ENCODE measurements around the gene GAMT. TPM values are rescaled to one million over a fixed set of nuclear protein-coding genes. Genes with fewer than 3 reads are reported as not detected.
A peak's percentile ranks its signal among the peaks of the same experiment; 100 is the strongest.

GAMT gene
- total RNA-seq, 1 donor from 2014 or later = 29.2 TPM

DNA sequence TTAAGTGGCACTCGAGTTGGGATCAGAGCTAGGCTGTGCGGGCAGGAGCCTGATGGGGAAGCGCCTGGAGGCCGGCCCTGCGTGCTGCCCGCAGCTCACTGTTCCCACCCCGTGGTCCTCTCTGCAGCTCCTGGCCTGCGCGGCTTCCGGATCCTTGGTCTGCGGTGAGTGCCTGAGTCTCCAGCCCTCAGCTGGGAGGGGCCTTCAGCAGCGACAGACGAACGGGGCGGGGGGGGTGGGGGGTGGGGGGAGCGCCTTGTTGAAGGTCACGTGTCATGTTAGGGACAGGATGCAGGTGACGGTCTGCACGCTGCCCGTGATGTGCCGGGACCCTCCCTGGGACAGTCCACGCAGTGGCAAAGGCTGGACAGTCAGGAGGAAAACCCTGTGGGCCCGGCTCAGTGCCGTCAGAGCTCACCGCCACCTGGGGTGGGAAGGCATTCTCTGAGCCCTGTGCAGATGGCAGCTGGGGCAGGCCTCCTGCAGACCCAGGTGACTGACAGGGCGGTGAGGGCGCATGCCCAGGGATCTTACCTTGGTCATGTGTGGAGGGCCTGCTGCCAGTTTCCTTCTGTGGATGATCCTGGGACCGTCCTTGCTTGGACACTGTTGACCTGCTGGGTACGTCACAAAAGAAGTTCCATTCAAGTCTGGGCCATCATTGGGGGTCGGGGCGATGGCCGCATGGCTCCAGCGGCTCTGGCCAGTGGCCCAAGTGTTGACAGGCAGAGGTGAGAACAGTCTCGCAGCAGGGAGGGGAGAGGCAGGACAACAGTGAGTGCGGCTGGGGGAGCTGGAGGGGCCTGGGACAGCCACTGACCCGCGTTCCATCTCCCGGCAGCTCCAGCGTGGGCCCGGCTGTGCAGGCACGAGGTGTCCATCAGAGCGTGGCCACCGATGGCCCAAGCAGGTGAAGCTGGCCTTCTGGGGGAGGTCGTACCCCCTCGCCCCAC lies 13.4 kb downstream of the GAMT start:
- TF ChIP-seq, protein P1, sequence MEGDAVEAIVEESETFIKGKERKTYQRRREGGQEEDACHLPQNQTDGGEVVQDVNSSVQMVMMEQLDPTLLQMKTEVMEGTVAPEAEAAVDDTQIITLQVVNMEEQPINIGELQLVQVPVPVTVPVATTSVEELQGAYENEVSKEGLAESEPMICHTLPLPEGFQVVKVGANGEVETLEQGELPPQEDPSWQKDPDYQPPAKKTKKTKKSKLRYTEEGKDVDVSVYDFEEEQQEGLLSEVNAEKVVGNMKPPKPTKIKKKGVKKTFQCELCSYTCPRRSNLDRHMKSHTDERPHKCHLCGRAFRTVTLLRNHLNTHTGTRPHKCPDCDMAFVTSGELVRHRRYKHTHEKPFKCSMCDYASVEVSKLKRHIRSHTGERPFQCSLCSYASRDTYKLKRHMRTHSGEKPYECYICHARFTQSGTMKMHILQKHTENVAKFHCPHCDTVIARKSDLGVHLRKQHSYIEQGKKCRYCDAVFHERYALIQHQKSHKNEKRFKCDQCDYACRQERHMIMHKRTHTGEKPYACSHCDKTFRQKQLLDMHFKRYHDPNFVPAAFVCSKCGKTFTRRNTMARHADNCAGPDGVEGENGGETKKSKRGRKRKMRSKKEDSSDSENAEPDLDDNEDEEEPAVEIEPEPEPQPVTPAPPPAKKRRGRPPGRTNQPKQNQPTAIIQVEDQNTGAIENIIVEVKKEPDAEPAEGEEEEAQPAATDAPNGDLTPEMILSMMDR (conservative IDR thresholded peaks at IDR 0.05; ENCODE audit: low read depth, low read length) = no peak
- no peak overlapping the region for H3K4me3 ChIP-seq (ENCODE audit: low read depth, low read length)
- DNase-seq (ENCODE audit: low read depth) = no peak

DNA sequence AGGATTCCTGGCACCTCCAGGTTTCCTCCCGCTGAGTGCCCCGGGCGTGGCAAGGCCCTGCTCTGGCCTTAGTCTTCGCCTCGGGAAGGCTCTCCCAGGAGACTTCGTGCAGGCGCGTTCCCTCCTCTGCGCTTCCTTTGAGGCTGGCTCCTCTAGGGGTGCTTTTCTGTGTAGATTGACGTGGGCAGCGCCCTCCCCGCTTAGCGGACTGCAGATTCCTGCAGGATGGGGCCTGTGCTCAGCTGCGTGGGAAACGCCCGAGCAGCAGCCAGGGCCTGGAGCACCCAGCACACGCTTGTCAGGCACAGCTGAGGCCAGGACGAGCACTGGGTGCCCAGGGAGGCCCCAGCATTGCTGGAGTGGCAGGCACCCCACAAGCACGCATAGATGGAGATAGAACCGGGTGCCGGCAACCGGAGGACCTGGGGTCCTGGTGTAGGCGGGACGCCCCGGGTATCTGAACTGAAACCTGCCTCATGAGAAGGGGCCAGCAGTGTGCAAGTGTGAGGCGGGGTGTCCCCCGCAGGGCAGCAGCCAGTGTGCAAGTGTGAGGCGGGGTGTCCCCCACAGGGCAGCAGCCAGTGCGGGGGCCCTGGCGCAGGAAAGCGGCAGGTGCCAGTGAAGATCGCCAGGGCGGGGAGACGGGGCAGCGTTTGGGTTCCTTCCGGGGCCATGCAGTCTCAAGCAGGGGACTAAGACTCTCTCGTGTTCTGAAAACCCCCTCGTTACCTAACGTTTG lies 14.2 kb downstream of the GAMT start:
- no peak for DNase-seq (ENCODE audit: low read depth)
- TF ChIP-seq, protein P1 (conservative IDR thresholded peaks at IDR 0.05; ENCODE audit: low read depth, low read length) = no peak
- no peak overlapping the region for H3K4me3 ChIP-seq (ENCODE audit: low read depth, low read length)

DNA sequence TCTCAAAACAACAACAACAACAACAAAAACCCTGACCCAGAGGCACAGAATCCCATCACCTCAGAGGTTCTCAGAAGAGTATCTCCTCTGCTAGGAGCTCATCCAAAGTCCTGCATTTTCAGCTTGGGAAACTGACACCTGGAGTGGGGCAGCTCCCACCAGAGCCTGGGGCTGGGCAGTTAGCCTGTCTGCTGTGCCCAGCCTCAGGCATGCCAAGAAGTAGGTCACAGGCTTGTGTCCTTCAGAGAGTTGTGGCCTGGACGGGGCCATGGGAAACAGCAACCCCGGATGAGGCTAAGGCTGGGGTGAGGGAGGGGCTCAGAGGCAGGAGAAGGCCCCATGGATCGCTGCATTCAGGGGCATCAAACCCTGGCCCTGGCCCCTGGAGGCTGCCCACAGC lies 15.5 kb downstream of the GAMT start:
- no peak for DNase-seq (ENCODE audit: low read depth)
- H3K4me3 ChIP-seq (ENCODE audit: low read depth, low read length) = no peak overlapping the region
- TF ChIP-seq, protein P1 (conservative IDR thresholded peaks at IDR 0.05; ENCODE audit: low read depth, low read length) = no peak

DNA sequence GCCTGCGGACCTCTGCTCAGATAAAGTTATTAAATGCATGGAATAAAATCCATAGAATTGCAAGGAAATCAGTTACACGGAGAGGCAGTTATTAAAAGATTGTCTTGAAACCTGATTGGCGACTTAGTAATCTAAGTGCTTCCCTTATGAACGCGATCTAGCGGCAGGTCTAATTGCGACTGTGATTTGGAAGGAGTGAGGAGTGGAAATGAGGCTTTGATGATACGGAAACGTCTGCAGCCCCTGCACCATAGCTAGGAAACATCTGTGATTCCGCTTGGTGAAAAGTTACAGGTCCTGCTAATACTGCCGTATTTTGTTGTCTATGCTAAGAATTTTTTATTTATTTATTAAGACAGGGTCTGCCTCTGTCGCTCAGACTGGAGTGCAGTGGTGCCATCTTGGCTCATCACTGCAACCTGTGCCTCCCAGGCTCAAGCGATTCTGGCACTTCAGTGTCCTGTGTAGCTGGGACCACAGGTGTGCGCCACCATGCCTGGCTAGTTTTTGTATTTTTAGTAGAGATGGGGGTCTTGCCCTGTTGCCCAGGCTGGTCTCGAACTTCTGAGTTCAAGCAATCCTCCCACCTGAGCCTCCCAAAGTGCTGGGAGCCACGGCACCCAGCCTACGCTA lies 16.7 kb downstream of the GAMT start:
- H3K4me3 ChIP-seq (ENCODE audit: low read depth, low read length) = peak overlapping the region; percentile 98
- DNase-seq (ENCODE audit: low read depth) = no peak
- TF ChIP-seq, protein P1 (conservative IDR thresholded peaks at IDR 0.05; ENCODE audit: low read depth, low read length) = no peak

DNA sequence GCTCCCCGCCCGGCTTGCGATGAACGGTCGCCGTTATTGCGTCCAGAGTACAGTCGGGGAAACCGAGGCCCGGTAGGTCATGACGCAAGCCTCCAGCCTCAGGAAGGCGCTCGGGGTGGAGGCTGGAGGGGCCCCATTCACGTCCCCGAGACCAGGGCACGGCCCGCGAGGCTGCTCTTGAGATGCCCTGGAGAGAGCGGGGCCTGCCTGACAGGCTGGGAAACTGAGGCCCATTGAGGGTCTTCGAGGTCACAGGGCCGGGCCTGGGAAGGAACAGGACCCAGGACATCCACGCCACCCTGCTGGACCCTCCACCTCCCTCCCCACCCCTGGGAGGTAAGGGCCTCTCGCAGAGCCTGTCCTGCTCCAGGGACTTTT lies 17.3 kb downstream of the GAMT start:
- H3K4me3 ChIP-seq (ENCODE audit: low read depth, low read length) = peak overlapping the region; percentile 98
- TF ChIP-seq, protein P1 (conservative IDR thresholded peaks at IDR 0.05; ENCODE audit: low read depth, low read length) = no peak
- DNase-seq (ENCODE audit: low read depth) = no peak

DNA sequence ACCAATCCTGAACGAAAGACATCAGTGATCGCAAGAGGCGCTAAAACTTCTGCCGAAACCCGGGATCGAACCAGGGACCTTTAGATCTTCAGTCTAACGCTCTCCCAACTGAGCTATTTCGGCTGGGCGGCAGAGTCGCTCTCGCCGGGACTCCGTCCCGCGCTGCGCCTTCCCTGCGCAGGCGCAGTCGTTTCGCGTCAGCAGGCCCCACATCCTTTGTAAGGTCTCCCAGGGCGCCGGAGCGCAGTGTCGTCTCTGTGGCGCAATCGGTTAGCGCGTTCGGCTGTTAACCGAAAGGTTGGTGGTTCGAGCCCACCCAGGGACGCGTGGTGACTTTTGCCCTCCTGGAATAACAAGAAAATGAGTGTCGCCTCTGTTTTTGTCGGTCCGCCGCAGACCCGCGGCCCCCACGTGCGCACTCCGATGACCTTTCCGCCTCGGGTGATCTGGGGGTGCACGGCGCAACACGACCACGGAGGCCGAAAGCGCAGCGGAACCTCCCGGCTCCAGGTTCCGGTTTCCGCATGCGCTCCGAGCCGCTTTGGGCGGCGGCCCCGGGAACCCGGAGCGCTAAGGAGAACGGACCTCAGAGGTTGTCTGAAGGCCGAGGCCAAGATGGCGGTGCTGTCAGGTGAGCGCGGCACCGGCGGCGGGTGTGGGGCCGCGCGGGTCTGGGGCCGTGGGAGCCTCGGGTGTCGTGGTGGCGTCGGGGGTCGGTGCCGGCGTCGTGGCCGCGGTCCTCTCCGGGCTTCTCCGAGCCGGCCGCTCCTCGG lies 17.8 kb downstream of the GAMT start, which contains the start of gene NDUFS7:
Gene NDUFS7 (plus strand): TSS at position 596 of the 773 bp plus-strand sequence. CDS start 20 bp downstream, at position 616.
- H3K4me3 ChIP-seq (ENCODE audit: low read depth, low read length) = peak within 1 kb of the TSS; percentile 98
- TF ChIP-seq, protein P1 (conservative IDR thresholded peaks at IDR 0.05; ENCODE audit: low read depth, low read length) = no peak
- DNase-seq (ENCODE audit: low read depth) = no peak

Measured in epithelial cell of proximal tubule (primary cell).